GM18868 (cell line): ENCODE data around the gene OR5M3.

ENCODE experiments used
- ATAC-seq: cut with Tn5 transposase; IDR thresholded peaks from one replicate; pipeline ENCODE4 v1.9.1; 2021; ENCODE audit warnings: mild to moderate bottlenecking, moderate library complexity; ENCODE audit not compliant: unreplicated experiment

Gene OR5M3

GRCh38 chr11:56473252-56473651 lies at the start of gene OR5M3:
Gene OR5M3 (minus strand): TSS chr11:56473352. CDS start chr11:56470497, 2,855 bp downstream.
- ATAC-seq = no peak

GRCh38 chr11:56522008-56522407 lies 48.9 kb upstream of the OR5M3 start:
- no peak for ATAC-seq

DNA sequence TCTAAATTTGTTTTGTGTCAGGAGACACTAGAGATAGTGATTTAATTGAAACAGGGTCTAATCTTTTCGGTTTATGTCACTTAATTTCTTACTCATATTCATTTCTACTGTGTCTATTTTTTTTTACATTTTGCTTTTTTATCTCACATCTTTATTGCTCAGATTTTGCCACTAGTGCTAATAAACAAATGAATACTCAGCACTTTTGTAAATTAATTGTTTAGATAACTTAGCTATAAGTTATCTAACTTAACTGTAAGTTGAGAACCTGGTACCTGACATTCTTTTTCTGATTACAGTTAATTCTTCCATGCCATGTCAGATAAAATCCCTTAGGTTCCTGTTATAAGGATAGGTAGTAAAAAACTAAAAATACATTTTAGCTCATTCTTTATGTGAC lies 40.1 kb upstream of the OR5M3 start:
- ATAC-seq = no peak

- ATAC-seq = no peak
These were observed 36.3 kb upstream of the OR5M3 start for GRCh38 chr11:56509439-56509838.

- ATAC-seq = no peak
These were observed 23.9 kb upstream of the OR5M3 start for GRCh38 chr11:56497010-56497409.

DNA sequence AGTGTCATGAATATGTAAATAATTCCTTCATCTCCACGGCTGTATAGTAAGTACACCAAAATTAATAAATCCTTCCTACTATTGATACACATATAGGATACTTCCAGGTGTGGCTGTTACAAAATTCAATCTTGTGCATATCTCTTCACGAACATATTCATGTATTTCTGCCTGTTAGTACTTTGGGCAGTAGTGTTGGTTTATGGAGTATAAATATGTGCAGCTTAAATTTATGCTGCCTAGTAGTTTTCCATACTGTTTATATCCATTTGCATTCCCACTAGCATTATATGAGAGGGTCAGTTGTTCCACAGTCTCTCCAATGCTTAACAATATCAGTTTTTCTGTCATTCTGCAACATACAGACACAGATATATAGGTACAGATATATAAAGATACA lies 22.0 kb upstream of the OR5M3 start:
- no peak for ATAC-seq

- no peak for ATAC-seq
These were observed 18.1 kb upstream of the OR5M3 start, which contains the start of gene OR5M8 for GRCh38 chr11:56491270-56491669. Gene OR5M8 (minus strand): TSS chr11:56491370. CDS start chr11:56491370, 0 bp downstream.

DNA sequence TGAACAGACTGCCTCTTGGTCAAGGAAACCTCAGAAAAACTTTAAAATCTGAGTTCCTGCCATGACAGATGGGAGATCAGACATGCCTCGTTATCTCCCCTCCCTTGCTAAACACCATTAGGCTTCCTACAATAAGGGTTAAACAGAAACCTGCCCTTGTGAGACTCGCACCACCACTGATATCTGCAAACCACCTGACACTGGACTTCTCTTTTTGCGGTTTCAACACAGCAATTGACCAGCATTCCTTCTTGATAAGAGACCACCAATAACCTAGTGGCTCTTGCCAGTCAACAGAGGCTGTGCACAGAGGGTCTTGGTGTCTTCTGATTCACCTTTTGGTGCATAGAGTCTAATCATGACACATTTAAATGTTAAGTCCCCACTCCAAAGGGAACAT lies 13.6 kb upstream of the OR5M3 start:
- no peak for ATAC-seq

- ATAC-seq = no peak
These were observed 1.6 kb upstream of the OR5M3 start for GRCh38 chr11:56474729-56475235.

- no peak for ATAC-seq
These were observed 16.1 kb downstream of the OR5M3 start for GRCh38 chr11:56457076-56457475.

DNA sequence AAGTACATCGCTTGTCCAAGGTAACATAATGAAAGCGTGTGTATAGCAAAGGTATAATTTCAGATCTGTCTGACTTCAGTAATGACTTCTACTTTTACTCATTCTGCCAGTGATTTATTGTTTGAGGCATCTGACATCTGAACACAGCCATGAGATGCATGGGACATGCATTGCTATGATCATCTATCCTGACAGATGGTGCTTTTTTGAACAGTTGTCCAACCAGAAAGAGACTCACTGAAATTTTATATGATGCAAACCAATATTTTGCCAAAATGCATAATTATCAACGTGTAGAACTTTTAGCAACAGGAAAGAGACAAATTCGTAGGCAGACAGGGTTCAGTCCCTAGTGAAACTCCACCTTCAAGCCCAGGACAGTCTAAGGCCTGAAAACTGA lies 19.6 kb downstream of the OR5M3 start:
- ATAC-seq = no peak
